OCI-LY7 (cell line): ENCODE results near the gene FRMPD4. TPM values are rescaled to one million over a fixed set of nuclear protein-coding genes. Genes with fewer than 3 reads are reported as not detected.

Source experiments
- BruUV-seq: library from RNA; stranded (reverse); fragments of 400-500 nt; replicated peaks from 2 replicates; lab custom pipeline; 2021; lab: Mats Ljungman, UMichigan
- CTCF ChIA-PET: fragments of 300-600 bp; sonication (Branson Sonifier 250); formaldehyde crosslinking; loops from one replicate; lab custom pipeline; 2022; ENCODE audit warnings: antibody characterized with exemption; ENCODE audit not compliant: unreplicated experiment; lab: Charles Lee
- POLR2A ChIA-PET: fragments of 300-600 bp; sonication (Branson Sonifier 250); formaldehyde crosslinking; loops from one replicate; lab custom pipeline; 2022; ENCODE audit warnings: antibody characterized with exemption; lab: Charles Lee
- DNase-seq: peaks from one replicate; pipeline ENCODE4 v3.0.0-alpha.2; 2015; ENCODE audit warnings: low spot score
- H2AFZ ChIP-seq: fragments of 200-600 bp; sonication (generic), shearing (Covaris generic); 2 replicates; pipeline ENCODE4 v1.6.1; 2014; ENCODE audit warnings: mild to moderate bottlenecking, antibody characterized with exemption, low read length, moderate library complexity
- H3K27ac ChIP-seq: fragments of 200-600 bp; sonication (generic); 2 replicates; pipeline ENCODE4 v1.5.1; 2014; ENCODE audit warnings: mixed run types, low read depth, mild to moderate bottlenecking, moderate library complexity, low read length, inconsistent platforms; ENCODE audit not compliant: poor library complexity, severe bottlenecking
- H3K36me3 ChIP-seq: fragments of 200-600 bp; sonication (generic); 2 replicates; pipeline ENCODE4 v1.6.1; 2014; ENCODE audit warnings: mild to moderate bottlenecking, antibody characterized with exemption, low read length, moderate library complexity, mixed read lengths; ENCODE audit not compliant: insufficient read depth
- H3K4me1 ChIP-seq: fragments of 200-600 bp; sonication (generic); 2 replicates; pipeline ENCODE4 v1.5.1; 2014; ENCODE audit warnings: mild to moderate bottlenecking, low read length; ENCODE audit not compliant: insufficient read depth, poor library complexity, severe bottlenecking
- H3K4me2 ChIP-seq: fragments of 200-600 bp; sonication (generic); 2 replicates; pipeline ENCODE4 v1.6.1; 2014; ENCODE audit warnings: mild to moderate bottlenecking, low read length
- H3K4me3 ChIP-seq: fragments of 200-600 bp; sonication (generic); 2 replicates; pipeline ENCODE4 v1.5.1; 2014; ENCODE audit warnings: mild to moderate bottlenecking, low read depth, low read length; ENCODE audit not compliant: poor library complexity, severe bottlenecking
- H3K79me2 ChIP-seq: fragments of 200-600 bp; sonication (generic); 2 replicates; pipeline ENCODE4 v1.6.1; 2016; ENCODE audit warnings: low read depth, mild to moderate bottlenecking, low read length, moderate library complexity, mixed read lengths; ENCODE audit not compliant: insufficient read depth
- H3K9me2 ChIP-seq: fragments of 200-600 bp; sonication (generic); 2 replicates; pipeline ENCODE4 v1.6.1; 2016; ENCODE audit warnings: mild to moderate bottlenecking, low read length, mixed read lengths; ENCODE audit not compliant: insufficient read depth
- H3K9me3 ChIP-seq: fragments of 200-600 bp; sonication (generic); 2 replicates; pipeline ENCODE4 v1.6.1; 2014; ENCODE audit warnings: mild to moderate bottlenecking, mixed run types, low read length, mixed read lengths
- H4K20me1 ChIP-seq: fragments of 200-600 bp; sonication (generic); 2 replicates; pipeline ENCODE4 v1.6.1; 2014; ENCODE audit warnings: mild to moderate bottlenecking, antibody characterized with exemption, low read length, moderate library complexity, mixed read lengths; ENCODE audit not compliant: insufficient read depth
- CTCF ChIP-seq: fragments of 200-600 bp; sonication (generic); conservative IDR thresholded peaks from 2 replicates; pipeline ENCODE4 v1.5.1; 2014; ENCODE audit warnings: mild to moderate bottlenecking, antibody characterized with exemption, low read length, moderate library complexity, mixed read lengths
- EZH2phosphoT487 ChIP-seq: fragments of 200-600 bp; sonication (generic); IDR thresholded peaks from 2 replicates; pipeline ENCODE4 v1.6.1; 2018; ENCODE audit warnings: low read depth, borderline replicate concordance, mild to moderate bottlenecking, mixed run types, antibody characterized with exemption, low read length, moderate library complexity, mixed read lengths
- intact Hi-C: fragments of 100-400 bp; cut with micrococcal nuclease; formaldehyde crosslinking; loops from one replicate; pipeline ENCODE4 v1.10.0; 2022; ENCODE audit not compliant: unreplicated experiment
- total RNA-seq, 2 experiments: library from RNA; depleted of rRNA in 1 of 2; stranded (reverse); fragments of >200 nt in 1 of 2; shearing (Covaris generic) in 1 of 2; gene quantifications; 2 replicates each; pipeline ENCODE4 v1.2.3, GENCODE V29; 2014 to 2022

FRMPD4 gene
- total RNA-seq, 2 experiments from 2014 or later = not detected

- Histone ChIP-seq H3K4me3 (no peak overlapping the region), H3K4me1 (no peaks in the 10 kb centered on the region), H2AFZ (no peak overlapping the region), H3K79me2 (no peaks in the 10 kb centered on the region), H4K20me1 (no peaks in the 10 kb centered on the region), H3K27ac (no peak overlapping the region), H3K9me2 (no peaks in the 10 kb centered on the region), H3K4me2 (no peak overlapping the region), H3K36me3 (no peaks in the 10 kb centered on the region), H3K9me3 (no peaks in the 10 kb centered on the region)
- CTCF ChIA-PET = no interaction called here
- DNase-seq = no peak
- intact Hi-C loops = no loop called here
- no TSS peak for BruUV-seq
- POLR2A ChIA-PET = no interaction called here
- TF ChIP-seq CTCF (no peak), EZH2phosphoT487 (no peak)
These were observed 183.8 kb downstream of the FRMPD4 start for GRCh38 chrX:12322031-12322430.

- Histone ChIP-seq H3K27ac (no peak overlapping the region), H2AFZ (no peak overlapping the region), H3K9me2 (no peaks in the 10 kb centered on the region), H3K4me3 (no peak overlapping the region), H3K36me3 (no peaks in the 10 kb centered on the region), H3K79me2 (no peaks in the 10 kb centered on the region), H3K9me3 (no peaks in the 10 kb centered on the region), H4K20me1 (no peaks in the 10 kb centered on the region), H3K4me2 (no peak overlapping the region), H3K4me1 (no peaks in the 10 kb centered on the region)
- TF ChIP-seq CTCF (no peak), EZH2phosphoT487 (no peak)
- ChIA-PET CTCF (no interaction called here), POLR2A (no interaction called here)
- intact Hi-C loops = no loop called here
- DNase-seq = no peak
- no TSS peak for BruUV-seq
These were observed 186.9 kb downstream of the FRMPD4 start for GRCh38 chrX:12325171-12325570.

- TF ChIP-seq EZH2phosphoT487 = no peak
- TF ChIP-seq CTCF = no peak
- POLR2A ChIA-PET = no interaction called here
These were observed 189.6 kb downstream of the FRMPD4 start for GRCh38 chrX:12327836-12328235.

More at GRCh38 chrX:12327836-12328235, 189.6 kb downstream of the FRMPD4 start:
- Histone ChIP-seq H3K9me3 (no peaks in the 10 kb centered on the region), H3K9me2 (no peaks in the 10 kb centered on the region), H3K27ac (no peak overlapping the region), H2AFZ (no peak overlapping the region), H3K79me2 (no peaks in the 10 kb centered on the region), H4K20me1 (no peaks in the 10 kb centered on the region), H3K4me2 (no peak overlapping the region), H3K4me1 (no peaks in the 10 kb centered on the region), H3K4me3 (no peak overlapping the region), H3K36me3 (no peaks in the 10 kb centered on the region)
- DNase-seq = no peak
- no TSS peak for BruUV-seq
- CTCF ChIA-PET = no interaction called here
- intact Hi-C loops = no loop called here
